GM18502 (cell line): ENCODE measurements around the gene GAS6.
"Not testable (repeated sequence)": the region's sequence is repeated elsewhere in the genome, so short reads cannot be mapped to it uniquely, and the experiment has no call there.

ENCODE experiments used
- ATAC-seq: cut with Tn5 transposase; IDR thresholded peaks from one replicate; pipeline ENCODE4 v1.9.1; 2021; ENCODE audit warnings: mild to moderate bottlenecking; ENCODE audit not compliant: unreplicated experiment, poor library complexity

The GAS6 gene

DNA sequence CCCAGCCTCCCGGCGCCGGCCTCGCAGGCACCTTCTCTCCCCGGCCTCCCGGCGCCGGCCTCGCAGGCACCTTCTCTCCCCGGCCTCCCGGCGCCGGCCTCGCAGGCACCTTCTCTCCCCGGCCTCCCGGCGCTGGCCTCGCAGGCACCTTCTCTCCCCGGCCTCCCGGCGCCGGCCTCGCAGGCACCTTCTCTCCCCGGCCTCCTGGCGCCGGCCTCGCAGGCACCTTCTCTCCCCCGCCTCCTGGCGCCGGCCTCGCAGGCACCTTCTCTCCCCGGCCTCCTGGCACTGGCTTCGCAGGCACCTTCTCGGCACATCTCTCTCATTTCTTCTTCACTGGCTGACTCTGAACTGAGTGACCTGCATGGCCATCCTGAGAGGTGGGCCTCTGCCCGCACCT, 37.4 kb downstream of the GAS6 start:
- not testable (repeated sequence) for ATAC-seq

DNA sequence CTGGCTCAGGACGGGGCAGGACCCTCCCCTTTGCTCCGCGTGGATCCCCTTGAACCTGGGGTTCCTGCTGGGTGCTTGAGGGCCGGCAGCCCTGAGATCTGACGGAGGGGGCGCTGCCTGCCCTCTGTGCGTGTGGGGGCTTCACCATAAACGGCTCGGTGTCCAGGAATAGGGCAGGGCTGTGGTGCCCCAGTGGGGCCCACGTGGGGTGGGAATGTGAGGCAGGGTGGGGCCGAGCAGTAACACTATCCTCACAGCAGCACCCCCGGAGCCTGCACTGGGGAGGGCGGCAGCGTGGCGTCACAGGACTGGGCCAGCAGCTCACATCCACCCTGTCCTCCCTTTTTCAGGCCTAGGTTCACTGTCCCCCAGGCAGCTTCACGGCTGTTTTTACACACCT, 38.0 kb downstream of the GAS6 start:
- ATAC-seq, result no peak

DNA sequence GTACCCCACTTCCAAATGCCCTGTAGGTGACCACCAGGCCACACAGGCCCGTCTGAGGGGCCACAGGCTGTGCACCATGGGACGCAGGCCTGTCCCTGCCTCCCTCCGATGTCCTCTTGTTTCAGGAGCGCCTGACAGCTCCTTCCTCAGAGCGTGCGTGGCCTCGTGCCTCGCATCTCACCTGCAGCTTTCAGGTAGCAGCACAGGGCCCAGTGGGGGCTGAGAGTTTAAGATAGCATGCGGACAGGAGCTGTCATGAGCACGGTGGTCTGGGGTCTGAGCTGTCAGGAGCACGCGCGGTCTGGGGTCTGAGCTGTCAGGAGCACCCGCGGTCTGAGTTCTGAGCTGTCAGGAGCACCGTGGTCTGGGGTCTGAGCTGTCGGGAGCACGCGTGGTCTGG, 40.1 kb downstream of the GAS6 start:
- no peak for ATAC-seq

DNA sequence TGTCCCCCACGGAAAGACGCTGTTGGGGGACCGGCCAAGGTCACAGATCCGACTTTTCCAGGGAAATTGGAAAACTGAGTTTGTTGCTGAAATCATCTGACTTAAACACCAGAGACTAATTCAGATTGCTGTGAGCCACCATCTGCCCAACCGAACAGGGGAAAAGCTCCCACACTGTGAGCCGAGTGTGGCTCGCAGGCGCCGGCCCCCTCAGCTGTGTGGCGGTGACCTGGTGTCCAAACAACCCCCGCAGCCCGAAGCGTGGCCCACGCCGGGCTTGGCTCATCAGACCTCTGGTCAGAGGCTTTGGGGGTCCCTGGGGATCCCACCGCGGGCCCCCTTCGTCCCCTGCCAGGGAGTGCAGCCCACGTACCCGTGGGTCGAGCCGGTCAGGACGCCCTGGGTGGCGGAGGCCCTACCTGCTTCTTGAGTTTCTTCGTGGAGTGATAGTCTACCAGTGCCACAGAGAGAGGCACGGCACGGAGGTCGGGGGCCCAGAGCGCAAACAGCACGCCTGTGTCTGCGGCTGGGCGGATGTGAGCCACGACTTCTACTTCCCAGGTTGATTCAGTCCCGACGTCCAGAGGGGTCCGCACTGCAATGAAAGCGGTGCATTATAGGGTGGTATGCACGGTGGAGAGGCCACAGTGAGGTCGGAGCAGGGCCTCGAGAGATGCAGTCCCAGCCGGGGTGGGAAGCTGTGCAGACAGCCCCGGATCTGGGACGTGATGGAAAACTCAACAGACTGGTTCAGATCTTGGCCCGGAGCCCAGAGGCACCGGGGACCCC, 40.7 kb downstream of the GAS6 start:
- ATAC-seq, result no peak

DNA sequence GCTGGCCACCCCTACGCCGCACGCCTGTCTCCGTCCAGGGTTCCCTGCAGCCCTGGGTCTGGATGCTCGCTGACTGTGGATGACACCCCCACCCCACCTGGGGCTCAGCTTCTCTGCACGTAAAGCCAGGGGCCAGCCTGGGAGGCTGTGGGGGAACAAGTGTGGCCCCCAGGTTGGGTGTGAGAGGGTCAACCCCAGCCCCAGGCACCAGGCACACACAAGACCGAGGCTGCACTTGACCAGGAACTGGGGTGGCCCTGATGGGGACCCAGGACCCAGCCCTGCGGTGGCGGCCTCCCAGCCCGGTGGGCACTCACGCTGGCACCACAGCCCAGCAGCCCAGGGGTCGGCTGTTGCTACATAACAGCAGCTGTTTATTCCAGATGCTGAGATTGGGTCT, 41.6 kb downstream of the GAS6 start:
- no peak for ATAC-seq

DNA sequence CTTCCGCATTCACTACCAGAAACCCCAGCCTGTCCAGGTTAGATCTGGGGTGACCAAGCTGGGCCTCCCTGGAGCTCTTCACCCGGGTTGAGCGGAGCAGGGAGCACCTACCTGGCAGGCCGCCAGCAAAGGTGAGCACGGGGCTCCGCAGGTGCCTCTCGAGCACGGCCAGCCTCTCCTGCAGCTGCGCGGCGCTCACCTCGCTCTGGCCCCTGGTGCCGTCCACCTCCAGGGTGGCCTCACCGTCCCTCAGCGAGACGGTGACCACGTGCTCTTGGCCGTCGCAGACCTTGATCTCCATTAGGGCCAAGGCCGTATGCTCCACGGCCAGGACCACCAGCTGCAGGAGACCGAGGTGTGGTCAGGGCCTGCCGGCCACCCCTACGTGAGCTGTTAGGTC, 42.0 kb downstream of the GAS6 start:
- no peak for ATAC-seq

DNA sequence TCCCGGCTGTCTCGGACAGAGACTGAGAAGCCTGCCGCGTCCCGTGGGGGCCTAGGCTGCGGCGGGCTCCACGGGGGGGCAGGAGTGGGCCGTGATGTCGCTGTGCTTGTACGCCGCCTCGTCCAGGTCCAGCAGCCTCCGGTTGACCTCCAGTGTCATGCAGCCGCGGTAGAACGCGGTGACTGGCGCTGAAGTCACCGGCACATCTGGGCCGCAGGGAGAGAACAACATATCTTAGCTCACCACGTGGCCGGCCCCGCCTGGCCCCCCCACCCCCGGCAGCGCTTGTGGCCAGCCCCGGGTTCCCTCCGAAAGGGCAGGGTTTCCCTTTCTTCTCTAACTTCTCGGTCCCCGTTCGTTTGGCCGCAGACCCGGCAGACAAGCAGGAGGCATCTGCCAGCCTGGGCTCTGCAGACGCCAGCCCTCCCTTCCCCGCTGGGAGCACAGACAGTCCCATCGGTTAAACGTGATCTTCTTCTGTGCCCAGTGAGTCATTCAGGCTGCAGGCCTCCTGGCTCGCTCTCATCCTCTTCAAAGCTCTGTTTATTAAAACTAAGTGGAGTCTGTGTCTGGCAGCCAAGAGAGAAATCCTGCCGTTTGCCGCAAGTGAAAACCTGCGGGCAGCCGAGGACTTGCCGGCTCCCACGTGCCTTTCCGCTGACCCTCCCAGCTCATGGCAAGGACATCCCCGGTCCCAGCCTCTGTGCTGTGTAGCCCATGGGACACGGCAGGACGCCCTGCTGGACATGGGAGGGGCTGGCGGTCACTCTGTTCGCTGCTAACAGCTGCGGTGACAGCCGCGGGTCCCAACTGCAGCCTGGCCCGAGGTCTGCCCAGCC, 42.8 kb downstream of the GAS6 start:
- ATAC-seq, result no peak

DNA sequence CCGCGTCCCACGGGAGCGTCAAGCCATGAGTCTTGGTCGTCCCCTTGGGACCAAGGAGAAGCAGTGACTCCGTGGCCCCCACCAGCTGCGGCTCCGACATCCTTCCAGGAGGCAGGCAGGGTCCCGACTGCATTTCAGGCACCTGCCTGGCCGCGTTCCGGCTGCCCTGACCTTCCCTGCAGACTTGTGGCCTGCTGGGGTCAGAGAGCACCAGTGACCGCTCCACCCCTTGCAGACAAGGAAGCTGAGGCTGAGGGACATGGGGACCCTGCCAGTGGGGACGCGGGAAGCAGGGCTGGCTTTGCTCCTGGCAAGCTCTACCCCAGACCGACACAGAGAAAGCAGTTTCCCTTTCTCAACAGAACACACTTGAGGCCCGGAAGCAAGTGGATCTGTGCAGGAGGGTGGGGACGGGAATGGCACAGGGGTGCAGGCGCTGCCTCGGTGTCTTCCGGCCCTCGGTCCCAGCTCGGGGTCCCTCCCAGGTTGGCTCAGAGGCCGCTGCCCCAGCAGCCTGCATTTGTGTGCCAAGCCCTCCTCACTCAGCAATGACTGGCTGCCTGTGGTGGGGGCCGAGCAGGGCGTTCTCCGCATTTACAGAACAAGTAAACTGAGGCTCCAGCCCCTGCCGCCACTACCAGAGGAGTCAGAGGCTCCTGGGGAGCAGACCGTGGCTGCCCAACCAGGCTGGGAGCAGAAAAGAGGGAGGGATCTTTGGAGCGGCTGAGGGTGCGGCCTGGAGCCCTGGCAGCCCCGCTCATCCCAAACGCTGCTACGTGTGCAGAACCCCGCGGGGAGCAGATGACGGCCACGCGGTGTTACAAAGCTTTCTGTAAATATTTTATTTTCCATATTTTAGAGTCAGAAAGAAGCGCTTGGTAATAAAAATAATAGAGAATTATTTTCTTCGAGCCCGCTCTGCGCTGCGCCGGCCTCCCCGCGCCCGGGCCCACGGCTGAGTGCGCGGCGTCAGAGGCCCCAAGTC, 43.9 kb downstream of the GAS6 start:
- no peak for ATAC-seq

DNA sequence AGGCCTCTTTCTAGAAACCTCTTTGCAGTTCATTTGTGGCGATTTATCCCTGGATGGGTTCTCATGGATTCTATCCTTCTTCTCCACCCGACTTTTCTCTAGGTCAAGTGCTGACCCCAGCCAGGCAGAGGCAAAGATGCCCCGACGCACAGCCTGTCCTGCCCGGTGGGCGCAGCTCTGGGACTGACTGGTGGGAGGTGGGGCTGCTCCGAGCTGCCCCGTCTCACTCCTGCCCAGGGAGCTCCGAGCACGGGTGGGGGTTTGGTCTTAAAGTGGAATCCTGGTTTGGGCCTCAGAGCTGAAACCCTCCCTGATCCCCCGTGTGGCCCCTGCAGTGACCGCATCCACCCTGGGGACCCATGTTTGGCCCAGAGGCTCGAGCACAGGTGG, 44.5 kb downstream of the GAS6 start:
- ATAC-seq, result no peak

DNA sequence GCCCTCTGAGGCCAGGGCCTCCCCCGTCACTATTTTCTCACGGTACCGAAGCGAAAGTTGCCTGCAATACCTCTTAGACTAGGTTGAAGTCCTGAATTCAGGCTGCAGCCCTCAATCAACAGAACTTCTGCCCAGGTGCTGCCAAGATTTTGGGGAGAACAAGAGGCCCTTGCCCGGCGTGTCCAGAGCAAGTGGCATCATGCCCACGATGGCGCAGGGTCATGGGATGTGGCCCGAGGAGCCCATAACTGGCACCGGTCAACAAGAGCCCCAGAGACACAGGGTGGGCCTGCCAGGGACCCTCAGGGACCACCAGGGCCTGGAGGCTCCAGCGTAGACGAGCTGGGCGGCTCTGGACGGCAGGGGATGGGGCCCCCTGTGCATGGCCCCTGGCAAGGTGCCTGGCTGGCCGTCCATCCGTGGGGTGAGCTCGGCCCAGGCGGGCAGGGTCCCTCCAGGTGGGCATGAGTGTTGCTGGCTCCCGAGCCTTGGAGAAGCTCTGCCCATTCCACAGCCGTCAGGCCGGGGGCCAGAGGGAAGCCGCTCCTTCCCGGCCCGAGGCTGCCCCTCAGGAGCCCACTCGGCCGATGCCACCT, 45.1 kb downstream of the GAS6 start:
- ATAC-seq, result no peak

DNA sequence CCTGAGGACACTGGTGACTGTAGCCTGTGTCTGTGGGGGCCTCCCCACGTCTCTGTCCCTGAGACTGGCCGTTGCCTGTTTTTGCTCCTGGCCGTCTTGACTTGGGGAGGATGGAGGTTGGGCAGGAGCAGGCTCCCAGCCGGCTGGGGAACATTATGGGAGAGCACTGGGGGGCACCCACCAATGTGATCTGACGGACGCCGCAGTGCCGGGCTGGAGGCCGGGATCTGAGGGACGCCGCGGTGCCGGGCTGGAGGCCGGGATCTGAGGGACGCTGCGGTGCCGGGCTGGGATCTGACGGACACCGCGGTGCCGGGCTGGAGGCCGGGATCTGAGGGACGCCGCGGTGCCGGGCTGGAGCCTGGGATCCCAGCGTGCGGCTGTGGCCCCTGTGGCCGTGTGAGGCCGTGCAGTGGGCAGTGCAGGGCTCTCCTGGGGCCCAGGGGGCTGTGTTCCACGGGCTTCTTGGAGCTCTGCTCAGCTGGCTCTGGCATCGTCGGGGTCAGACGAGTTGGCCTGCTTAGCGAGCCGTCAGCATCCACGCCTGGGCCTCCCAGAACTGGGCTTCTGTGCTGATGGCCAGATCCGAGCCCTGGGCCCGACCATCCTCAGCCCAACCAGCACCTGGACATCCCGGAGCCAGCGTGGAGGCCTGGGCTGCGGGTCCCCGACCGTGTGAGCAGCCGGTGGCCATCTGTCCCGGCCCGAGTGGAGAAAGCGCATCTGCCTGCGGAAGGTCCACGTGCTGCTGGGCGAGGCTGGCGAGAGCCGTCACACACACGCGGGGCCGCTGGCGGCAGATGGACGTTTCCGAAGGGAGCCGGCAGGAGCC, 45.8 kb downstream of the GAS6 start:
- ATAC-seq, result no peak

DNA sequence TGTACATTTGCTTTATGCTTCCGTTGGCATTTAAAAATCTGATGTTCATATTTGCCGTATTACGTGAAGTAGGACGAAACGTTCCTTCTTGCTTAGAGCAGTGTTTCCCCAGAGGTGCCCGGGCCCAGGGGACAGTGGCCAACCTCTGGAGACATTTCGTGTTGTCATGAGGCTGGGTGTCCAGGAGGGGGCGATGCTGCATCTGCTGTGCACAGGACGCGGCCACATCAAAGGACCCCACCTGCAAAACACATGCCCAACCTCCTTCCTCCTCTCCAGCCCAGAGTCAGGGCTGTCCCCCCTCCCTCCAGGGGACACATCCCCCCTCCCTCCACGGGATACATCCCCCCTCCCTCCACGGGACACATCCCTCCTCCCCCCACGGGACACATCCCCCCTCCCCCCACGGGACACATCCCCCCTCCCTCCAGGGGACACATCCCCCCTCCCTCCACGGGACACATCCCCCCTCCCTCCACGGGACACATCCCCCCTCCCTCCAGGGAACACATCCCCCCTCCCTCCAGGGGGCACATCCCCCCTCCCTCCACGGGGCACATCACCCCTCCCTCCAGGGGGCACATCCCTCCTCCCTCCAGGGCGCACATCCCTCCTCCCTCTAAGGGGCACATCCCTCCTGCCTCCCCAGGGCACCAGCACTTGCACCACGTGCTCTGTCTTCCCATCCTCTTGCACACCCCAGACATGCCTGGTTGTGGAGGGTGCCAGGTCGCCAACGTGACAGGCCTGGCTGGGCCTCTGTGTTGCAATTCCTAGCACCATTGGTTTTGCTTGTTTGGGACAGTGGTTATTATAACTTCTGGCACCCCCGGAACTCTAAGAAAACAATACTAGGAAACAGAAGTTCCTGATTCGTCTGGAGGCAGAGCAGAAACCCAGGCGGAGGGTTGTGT, 46.7 kb downstream of the GAS6 start:
- peak; percentile 57 for ATAC-seq

DNA sequence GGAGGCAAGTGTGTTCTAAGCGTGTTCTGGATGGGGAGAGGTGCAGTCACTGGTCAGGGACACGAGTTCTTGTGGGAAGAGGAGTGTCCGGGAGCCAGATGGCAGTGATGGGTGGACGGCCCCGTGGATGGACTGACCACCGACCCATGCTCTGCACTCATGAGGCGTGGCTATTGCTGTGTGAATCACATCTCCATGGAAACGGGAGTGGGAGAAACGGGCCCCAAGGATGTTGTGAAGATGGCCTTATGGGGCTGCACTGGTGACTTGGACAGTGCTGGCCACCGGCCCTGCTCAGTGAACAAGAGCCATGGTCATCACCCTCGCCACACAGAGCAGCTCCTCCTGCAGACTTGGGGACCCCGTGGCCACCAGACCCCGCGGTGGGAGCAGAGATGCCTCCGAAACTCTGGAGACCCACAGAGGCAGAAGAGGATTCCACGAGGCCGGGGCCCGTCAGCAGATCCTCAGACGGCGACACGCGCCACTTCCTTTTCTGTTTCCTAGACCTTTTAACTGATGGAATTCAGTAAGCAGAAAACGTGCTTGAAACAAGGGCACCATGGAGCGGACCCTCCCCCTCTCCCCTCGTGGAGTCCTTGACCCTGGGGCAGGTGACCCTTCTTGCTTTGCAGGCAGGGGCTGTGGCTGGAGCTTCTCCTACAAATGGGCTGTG, 47.5 kb downstream of the GAS6 start:
- ATAC-seq, result no peak

DNA sequence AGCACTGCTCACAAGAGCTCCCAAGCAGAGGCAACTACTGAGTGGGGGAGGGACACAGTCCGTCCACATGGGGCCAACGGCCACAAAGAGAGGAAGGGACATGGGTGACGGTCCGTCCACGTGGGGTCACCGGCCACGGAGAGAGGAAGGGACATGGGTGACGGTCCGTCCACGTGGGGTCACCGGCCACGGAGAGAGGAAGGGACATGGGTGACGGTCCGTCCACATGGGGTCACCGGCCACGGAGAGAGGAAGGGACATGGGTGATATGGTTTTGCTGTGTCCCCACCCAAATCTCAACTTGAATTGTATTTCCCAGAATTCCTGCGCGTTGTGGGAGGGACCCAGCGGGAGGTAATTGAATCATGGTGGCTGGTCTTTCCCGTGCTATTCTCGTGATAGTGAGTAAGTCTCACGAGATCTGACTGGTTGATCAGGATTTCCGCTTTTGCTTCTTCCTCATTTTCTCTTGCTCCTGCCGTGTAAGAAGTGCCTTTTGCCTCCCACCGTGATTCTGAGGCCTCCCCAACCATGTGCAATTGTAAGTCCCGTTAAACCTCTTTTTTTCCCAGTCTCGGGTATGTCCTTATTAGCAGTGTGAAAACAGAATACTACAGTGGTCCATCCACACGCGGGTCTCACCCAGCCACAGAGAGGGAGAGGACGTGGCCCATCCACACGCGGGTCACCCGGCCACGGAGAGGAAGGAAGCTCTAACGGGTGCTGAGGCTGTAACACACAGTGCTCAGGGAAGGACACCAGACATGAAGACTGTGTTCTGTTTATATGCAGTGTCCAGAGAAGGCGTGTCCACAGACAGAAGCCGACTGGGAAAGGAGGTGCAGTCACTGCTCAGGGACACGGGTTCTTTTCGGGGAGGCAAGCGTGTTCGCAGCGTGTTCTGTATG, 48.5 kb downstream of the GAS6 start:
- ATAC-seq, result peak; percentile 53

DNA sequence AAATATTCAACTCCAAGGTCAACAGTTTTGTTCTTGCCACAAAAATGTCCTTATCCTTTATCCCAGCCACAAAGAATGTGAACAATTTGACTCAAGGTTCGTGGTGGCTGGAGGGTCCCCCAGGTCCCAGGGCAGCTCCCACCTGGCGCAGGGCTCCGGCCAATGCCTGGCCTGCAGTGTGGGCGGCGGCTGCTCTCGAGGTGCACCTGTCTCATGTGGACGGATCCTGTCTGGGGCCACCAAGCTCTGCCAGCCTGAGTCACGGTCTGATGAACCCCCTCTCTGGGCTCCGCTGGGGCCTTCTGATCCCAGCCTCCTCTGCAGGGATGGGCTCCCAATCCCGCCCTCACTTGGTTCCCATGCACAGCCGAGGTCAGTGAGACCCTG, 49.4 kb downstream of the GAS6 start:
- ATAC-seq, result no peak

DNA sequence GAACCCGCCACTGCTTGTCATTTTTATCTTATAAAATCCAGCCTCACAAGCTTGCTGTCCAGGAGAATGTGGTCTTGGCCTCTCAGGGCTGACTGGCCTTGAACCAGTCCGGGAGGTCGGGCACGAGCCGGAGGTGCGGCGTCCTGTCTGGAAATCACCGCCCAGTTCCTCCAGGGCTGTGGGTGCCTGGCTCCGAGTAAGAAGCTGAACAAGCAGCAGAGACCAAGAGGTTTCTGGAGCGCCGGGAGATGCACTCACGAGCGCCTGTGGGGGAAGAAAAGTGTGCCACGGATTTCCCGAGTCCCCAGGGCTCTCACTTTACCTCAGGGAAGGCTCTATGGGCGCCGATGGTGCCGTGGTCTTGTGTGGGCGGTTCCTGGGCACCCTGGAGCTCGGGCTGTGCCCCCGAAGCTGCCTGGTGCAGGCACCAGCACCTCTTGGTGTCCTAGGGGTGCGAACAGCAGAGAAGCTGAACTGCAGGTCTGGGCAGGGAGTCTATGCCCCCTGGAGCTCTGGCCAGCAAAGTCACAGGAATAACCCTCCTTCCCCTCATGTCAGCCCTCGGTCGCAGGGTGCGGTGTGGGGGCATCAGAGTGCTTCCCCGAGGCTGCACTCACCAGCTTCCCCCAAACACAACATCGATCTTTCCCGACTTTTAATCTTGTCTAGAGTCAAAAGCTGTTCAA, 50.0 kb downstream of the GAS6 start:
- no peak for ATAC-seq
